Measurements from ENCODE around the gene MEIOSIN.

DNA sequence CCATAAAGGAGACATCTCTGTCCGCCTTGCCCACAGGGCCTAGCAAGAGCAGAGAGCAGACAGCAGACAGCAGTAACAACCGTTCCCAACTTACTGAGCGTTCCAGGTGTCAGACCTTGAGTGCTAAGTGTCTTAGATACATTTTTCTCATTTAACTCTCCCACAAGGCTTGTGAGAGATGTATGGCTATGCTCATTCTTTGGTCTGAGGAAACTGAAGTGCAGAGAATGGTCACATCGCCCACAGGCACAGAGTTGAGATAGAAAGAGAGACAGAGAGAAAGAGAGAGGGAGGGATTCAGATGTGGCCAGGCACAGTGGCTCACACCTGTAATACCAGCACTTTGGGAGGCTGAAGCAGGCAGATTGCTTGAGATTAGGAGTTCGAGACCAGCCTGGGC lies 14.3 kb downstream of the MEIOSIN start:
- TF ChIP-seq, protein P1, sequence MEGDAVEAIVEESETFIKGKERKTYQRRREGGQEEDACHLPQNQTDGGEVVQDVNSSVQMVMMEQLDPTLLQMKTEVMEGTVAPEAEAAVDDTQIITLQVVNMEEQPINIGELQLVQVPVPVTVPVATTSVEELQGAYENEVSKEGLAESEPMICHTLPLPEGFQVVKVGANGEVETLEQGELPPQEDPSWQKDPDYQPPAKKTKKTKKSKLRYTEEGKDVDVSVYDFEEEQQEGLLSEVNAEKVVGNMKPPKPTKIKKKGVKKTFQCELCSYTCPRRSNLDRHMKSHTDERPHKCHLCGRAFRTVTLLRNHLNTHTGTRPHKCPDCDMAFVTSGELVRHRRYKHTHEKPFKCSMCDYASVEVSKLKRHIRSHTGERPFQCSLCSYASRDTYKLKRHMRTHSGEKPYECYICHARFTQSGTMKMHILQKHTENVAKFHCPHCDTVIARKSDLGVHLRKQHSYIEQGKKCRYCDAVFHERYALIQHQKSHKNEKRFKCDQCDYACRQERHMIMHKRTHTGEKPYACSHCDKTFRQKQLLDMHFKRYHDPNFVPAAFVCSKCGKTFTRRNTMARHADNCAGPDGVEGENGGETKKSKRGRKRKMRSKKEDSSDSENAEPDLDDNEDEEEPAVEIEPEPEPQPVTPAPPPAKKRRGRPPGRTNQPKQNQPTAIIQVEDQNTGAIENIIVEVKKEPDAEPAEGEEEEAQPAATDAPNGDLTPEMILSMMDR (IDR thresholded peaks at IDR 0.05) = no peak
- TF ChIP-seq EZH2 (IDR thresholded peaks at IDR 0.05; ENCODE audit: borderline replicate concordance, insufficient read depth, low read depth, low read length, poor library complexity, severe bottlenecking) = no peak

All from B cell (primary cell).